SKM-1 treated with dmso at 0.1 percent for 144 hours (cell line): ENCODE data around the gene MYH9.

Experiments used
- DNase-seq: peaks from one replicate; lab custom pipeline; 2025; ENCODE audit not compliant: unreplicated experiment; lab: John Stamatoyannopoulos, UW

The MYH9 gene

DNA sequence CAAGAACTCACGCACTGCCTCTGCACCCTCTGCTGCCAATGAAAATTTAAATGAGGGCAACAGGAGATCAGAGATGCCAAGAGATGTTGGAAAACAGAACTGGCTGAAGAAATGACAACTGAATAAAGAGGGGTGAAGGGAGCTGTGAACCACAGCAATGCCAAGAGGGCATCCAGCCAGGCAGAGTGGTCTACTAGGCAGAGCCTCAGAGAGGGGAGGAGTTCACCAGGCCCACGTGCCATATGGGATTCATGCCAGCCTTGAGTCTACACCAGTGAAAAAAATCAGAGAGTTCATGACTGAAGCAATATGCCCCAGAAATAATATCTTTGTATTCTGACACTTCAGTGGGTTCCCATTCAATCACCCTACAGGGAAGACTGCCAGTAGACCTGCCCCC is 152.8 kb downstream of the MYH9 start:
- DNase-seq: no peak

DNA sequence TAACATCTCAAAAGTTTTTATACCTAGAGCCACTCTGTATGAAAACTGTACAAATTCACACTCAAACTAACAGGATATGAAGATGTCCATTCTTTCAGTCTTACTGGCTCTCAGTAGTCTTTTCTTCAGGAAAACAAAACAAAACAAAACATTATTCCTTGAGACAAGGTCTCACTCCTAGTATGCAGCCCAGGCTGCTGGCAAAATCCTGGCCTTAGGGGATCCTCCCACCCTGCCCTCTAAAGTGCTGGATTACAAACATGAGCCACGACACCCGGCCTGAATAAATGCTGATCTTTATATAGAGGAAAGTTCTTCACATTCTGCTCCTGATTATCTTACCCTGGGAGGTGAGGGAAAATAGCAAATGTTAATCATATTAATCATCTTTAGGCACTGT is 153.6 kb downstream of the MYH9 start:
- DNase-seq: no peak

DNA sequence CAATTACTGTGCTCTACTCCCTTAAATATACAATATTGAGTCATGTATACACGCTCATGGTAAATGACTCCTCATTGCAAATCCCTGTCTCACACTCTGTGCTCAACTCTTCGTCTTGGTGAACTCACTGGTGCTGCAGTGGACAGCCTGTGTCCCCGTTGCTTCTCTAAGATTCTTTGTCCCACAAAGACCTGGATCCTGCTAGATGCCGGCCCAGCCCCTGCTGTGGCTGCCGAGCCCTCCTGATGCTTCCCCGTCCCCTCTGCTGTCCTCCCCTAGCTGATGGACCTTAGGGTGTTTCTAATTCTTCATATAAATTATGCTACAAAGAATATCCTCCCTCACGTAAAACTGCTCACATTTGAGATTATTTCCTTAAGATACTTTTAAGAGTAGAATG is 154.0 kb downstream of the MYH9 start:
- no peak for DNase-seq

DNA sequence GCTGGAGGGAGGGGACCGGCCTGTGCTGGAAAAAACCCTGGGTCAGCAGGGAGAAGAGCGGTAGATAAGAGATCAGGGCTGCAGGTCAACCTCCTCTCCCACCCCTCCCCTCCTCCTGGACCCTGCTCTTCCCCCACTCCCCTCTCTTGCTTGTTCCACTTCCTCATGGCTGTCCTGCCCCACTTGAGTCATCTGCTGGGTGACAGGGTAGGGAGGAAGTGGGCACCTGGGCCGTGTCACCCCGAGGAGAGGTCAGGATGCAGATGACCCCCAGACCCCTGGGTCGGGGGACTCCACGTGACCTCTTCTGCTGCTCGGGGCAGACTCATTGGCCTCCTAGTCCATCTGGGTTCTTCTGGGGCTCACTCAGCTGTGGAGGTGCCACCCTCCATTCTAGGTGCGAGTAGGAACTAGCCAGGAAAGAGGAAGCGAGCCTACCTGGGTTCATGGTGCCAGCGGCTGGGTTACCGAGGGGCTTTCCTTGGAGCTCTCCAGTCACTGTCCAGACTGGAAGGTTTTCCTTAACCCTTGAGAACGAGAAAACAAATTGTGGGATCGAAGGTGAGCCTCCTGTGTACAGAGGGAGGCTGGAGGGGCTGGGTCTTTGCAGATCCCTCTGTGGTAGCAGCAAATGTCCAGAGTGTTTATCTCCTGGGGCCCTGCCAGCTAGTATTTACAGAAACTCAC is 154.9 kb downstream of the MYH9 start:
- no peak for DNase-seq
